NCI-H446 treated with DMSO at 0.1 percent for 48 hours (cell line): Measurements from ENCODE around the gene SUPT7L.
A peak's percentile ranks its signal among the peaks of the same experiment; 100 is the strongest.
"Not testable (repeated sequence)": the region's sequence is repeated elsewhere in the genome, so short reads cannot be mapped to it uniquely, and the experiment has no call there.

Experiments used
- DNase-seq: peaks from one replicate; lab custom pipeline; 2025; lab: John Stamatoyannopoulos, UW

The SUPT7L gene

GRCh38 chr2:27685006-27685405 lies 21.6 kb upstream of the SUPT7L start:
- not testable (repeated sequence) for DNase-seq

- peak; percentile 76 for DNase-seq
These were observed 20.1 kb upstream of the SUPT7L start for GRCh38 chr2:27683390-27684071.

- not testable (repeated sequence) for DNase-seq
These were observed 18.9 kb upstream of the SUPT7L start for GRCh38 chr2:27682334-27682771.

- no peak for DNase-seq
These were observed 18.4 kb upstream of the SUPT7L start for GRCh38 chr2:27681841-27682240.

GRCh38 chr2:27680571-27680970 lies 17.2 kb upstream of the SUPT7L start:
- no peak for DNase-seq

- no peak for DNase-seq
These were observed 9.5 kb upstream of the SUPT7L start for GRCh38 chr2:27672723-27673486.

GRCh38 chr2:27671235-27671634 lies 7.8 kb upstream of the SUPT7L start:
- no peak for DNase-seq

- DNase-seq, result no peak
These were observed 4.0 kb upstream of the SUPT7L start for GRCh38 chr2:27667446-27667845.

- no peak for DNase-seq
These were observed 1.4 kb upstream of the SUPT7L start for GRCh38 chr2:27664622-27665363.

- no peak for DNase-seq
These were observed 750 bp upstream of the SUPT7L start for GRCh38 chr2:27664154-27664574.

- no peak for DNase-seq
These were observed 2.0 kb downstream of the SUPT7L start for GRCh38 chr2:27661371-27661770.

- DNase-seq, result no peak
These were observed 8.1 kb downstream of the SUPT7L start for GRCh38 chr2:27655155-27655951.

GRCh38 chr2:27653397-27653796 lies 10.0 kb downstream of the SUPT7L start:
- DNase-seq, result no peak

- no peak for DNase-seq
These were observed 10.6 kb downstream of the SUPT7L start for GRCh38 chr2:27652790-27653189.

- DNase-seq, result no peak
These were observed 11.1 kb downstream of the SUPT7L start for GRCh38 chr2:27652341-27652740.

GRCh38 chr2:27651056-27651455 lies 12.4 kb downstream of the SUPT7L start:
- no peak for DNase-seq

GRCh38 chr2:27647737-27648136 lies 15.7 kb downstream of the SUPT7L start:
- no peak for DNase-seq

GRCh38 chr2:27647289-27647688 lies 16.1 kb downstream of the SUPT7L start:
- no peak for DNase-seq

- DNase-seq, result no peak
These were observed 18.2 kb downstream of the SUPT7L start for GRCh38 chr2:27645197-27645596.

- no peak for DNase-seq
These were observed 22.6 kb downstream of the SUPT7L start for GRCh38 chr2:27640722-27641245.

- DNase-seq, result no peak
These were observed 24.7 kb downstream of the SUPT7L start for GRCh38 chr2:27638709-27639108.
